NCI-H2196 treated with DMSO at 0.1 percent for 48 hours (cell line): ENCODE data around the gene RGS12.

ENCODE experiments used
- DNase-seq: peaks from one replicate; lab custom pipeline; 2025; ENCODE audit not compliant: unreplicated experiment; lab: John Stamatoyannopoulos, UW

RGS12 gene

GRCh38 chr4:3254302-3255131 is 38.3 kb upstream of the RGS12 start:
- no peak for DNase-seq

- DNase-seq: no peak
Observed at GRCh38 chr4:3255611-3256186, 37.1 kb upstream of the RGS12 start.

- DNase-seq: no peak
Observed at GRCh38 chr4:3256230-3257102, 36.4 kb upstream of the RGS12 start.

GRCh38 chr4:3257103-3257555 is 35.7 kb upstream of the RGS12 start:
- peak; percentile 89 for DNase-seq

DNA sequence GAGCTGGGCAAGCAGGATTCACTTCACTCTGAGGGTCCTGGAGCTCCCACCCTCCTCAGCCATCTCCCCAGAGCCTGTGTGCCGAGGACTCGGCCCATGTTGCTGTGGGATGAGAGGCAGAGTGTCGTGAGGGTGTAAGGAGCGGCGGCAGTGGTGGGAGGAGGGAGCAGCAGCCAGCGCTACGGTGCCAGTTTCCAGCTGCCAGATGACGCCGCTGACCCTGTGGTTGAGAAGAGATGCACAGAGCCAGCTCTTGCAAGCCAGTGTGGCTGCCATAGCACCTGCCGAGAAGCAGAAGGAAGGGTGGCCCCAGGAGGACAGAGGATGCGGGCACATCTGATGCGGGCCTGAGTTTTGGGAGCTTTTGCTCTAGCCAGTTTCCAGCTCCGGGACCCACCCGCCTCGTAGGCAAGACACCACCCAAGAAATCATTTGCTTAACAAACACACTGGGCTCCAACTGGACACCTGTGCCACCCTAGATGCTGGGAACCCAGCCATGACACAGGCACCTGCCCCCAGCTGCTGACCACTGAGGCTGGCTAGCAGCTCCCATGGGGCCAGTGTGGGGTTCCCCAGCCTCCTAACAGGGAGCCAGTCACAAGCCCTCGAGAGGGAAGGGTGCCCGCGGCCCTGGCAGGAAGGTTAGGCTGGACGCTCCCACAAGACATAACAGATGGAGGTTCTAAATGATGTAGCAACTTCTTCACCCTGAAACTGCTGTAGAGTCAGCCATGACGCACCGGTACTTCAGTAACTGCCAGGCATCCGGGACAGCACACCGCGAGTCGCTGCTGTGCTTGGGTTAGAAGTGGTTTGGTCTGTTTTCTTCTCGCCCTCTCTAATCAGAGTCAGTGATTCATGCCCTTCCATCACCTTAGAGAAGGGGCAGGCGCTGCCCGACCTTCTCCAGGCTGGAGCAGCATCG is 35.0 kb upstream of the RGS12 start:
- peak; percentile 66 for DNase-seq

DNA sequence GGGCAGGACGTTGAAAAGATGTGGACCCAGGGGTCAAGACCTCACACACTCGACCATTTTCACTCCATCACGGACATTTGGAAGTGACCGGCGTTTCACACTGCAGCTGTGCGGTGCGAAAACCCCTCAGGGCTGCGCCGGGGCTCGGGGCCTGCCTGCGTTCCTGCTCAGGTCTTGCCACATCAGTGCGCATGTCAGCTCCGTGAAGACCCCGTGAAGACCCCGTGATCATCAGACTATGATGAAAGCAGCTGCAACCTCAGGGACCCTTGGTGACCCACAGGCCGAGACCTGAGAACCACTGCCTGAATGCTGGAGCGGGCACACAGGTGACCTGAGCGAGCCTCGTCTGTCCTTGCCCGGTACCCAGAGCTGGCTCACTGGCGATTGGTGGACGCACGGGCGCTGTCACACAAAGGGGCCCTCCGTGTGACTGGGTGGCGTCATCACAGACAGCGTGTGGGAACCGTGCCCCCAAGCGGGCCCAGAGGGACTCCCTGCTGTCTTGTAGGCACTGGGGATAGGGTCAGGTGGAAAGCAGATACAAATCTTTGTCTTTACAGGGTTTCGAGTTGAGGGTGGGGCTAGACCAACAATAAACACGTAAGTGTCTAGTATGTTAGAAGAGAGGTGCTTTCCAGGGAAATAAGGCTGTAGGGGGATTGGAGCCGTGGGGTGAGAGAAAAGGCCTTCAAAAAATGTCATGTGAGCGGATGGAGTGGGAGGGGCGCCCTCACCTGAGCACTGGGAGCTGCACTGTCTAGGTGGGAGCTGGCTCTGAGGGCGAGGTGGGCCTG is 31.2 kb upstream of the RGS12 start:
- DNase-seq: no peak

DNA sequence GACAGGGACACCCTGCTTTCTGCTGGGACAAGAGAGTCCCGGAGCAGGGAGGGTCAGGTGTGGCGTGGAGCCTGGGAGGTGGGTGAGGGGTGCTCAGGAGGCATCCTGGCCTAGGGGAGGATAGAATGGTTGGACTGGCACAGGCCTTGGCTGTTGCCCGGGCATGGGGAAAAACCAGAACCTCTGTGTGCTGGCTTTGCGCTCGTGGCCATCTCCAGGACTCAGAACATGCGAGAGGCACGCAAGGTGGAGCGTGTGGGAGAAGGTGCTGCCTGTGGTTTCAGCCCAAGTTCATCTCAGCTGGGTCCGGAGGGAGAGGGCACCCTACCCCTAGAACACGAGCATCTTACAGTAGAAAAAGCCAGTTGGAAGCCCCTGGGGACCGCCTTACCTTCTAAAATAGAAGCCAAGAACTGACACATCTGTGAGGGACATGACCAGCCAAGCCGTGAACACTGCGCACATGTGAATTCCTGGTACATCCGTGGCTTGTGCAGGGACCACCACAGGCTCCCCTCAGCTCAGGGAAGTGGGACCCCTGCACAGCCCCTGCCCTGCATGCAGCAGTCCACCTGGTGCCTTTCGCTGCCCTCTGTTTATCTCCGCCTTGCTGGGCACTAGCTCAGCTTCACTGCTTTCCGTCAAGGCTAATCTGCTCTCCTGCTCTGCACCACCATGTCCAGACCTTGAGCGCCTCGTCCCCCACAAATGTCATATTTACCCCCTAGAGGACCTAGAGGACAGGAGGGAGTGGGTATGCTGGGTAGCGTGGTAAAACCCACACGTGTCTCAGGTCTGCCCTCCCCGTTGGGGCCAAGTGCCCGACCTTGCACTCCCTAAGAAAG is 30.4 kb upstream of the RGS12 start:
- no peak for DNase-seq

- no peak for DNase-seq
Observed at GRCh38 chr4:3263053-3263875, 29.6 kb upstream of the RGS12 start.

DNA sequence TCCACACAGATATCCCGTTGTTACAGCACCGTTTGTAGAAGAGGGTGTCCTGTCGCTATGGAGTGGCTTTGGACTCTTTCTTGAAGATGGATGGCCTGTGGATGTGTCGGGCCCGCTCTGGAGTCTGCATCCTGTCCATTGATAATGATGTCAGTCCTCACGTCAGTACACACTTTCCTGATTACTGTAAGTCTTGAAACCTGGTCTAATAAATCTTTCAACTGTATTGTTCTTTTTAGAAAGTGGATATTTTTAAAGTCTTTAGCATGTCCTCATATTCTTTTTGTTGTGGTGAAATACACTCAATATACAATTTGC is 29.0 kb upstream of the RGS12 start:
- DNase-seq: no peak

DNA sequence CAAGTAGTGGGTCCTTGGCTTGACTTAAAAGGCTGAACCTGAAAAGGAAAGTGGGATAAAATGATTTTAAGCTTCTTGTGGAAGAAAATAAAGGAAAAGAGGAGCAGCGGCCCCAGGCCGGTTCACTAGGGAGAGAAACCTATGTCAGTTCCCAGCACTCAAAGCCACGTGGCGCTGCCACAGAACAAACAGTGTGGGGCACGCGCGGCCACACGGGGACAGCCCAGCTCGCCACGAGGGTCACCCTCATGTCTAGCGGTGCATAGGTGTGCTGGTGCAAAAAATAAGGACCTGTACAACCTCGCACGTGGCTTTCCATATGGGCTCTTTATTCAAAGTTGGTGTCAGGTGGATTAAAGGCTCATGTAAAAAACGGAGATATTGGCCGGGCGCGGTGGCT is 26.7 kb upstream of the RGS12 start:
- no peak for DNase-seq

GRCh38 chr4:3267576-3268394 is 25.0 kb upstream of the RGS12 start:
- no peak for DNase-seq

- DNase-seq: no peak
Observed at GRCh38 chr4:3268395-3269104, 24.3 kb upstream of the RGS12 start.

GRCh38 chr4:3269105-3269927 is 23.5 kb upstream of the RGS12 start:
- no peak for DNase-seq

DNA sequence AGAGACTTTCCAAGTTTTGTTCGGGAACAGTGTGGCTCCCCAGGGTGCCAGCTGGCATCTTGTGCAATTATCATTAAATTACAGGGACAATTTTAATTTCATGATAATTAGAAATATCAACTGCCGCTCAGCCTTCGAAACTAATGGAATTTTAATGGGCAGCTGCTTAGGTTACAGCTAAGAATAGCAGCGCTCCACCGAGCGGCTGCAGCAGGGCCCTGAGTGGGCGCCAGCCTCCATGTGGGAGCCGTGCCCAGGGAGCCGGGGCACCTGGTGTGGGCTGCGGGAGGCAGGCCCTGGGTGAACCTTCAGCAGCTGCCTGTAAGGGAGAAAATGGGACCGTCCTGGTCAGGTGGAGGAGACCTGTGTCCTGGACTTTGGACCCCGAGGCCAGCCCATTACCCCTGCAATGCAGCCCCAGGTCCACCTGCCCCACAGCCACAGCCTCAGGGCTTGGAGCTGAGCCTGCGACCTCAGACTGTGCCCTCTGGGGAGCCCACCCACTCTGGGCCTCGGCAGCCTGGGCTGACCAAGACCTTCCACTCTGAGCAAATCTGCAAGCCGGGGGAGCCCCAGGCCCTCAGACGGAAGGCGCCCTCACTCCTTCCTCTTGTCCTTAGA is 22.7 kb upstream of the RGS12 start:
- DNase-seq: no peak

- no peak for DNase-seq
Observed at GRCh38 chr4:3271131-3271530, 21.7 kb upstream of the RGS12 start.
